GM18502 (cell line): ENCODE data around the gene MOB3B.

Source experiments
- ATAC-seq: cut with Tn5 transposase; IDR thresholded peaks from one replicate; pipeline ENCODE4 v1.9.1; 2021; ENCODE audit warnings: mild to moderate bottlenecking; ENCODE audit not compliant: unreplicated experiment, poor library complexity

The MOB3B gene

GRCh38 chr9:27377811-27378456, 151.7 kb downstream of the MOB3B start:
- peak; percentile 89 for ATAC-seq

- ATAC-seq: peak; percentile 28
Observed at GRCh38 chr9:27377147-27377807, 152.3 kb downstream of the MOB3B start.

DNA sequence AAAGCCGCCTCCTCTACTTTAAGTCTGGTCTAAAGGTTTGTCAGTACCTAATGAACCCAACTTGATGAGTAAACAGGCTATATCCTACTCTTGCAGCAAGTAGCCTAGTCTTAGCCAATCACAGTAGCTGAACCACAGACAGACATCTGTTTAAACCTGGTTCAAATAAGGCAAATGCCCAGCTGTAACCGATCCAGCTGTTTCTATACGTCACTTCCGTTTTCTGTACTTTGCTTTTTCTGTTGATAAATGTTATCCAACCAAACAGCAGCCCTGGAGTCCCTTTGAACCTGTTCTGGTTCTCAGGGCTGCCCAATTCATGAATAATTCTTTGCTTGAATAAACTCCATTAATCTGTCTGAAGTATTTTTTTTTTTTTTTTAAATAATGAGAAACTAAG, 155.8 kb downstream of the MOB3B start:
- no peak for ATAC-seq

DNA sequence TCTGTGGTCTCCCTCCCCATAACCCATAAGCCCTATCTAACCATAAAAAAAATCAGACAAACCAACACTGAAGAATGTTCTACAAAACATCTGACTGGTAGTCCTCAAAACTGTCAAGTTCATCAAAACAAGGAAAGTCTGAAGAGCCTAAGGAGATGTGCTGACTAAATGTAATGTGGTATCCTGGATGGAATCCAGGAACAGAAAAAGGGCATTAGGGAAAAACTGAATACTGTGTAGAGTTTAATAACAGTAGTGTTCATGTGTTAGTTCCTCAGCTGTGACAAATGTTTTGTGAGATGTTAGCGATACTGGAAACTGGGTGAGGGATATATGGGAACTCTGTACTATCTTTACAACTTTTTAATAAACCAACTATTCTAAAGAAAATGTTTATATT, 157.0 kb downstream of the MOB3B start:
- no peak for ATAC-seq

DNA sequence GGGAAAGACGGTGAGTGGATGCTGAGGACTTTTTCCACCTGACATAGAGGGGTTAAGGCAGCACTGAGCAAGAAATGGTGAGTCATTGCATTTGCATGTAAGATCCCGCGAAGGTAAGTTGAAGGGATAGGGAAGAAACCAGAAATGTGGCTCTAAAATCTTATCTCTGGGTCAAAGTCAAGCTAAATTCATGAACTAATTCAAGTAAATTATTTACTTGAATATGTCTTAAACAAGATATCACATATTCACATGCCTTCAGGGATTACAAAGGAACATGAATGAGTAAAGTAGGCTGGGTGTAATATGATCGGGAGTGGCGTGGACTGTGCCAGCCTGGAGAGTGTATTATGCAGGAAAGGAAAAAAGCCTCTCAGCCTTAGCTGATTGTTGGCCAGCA, 158.2 kb downstream of the MOB3B start:
- no peak for ATAC-seq

DNA sequence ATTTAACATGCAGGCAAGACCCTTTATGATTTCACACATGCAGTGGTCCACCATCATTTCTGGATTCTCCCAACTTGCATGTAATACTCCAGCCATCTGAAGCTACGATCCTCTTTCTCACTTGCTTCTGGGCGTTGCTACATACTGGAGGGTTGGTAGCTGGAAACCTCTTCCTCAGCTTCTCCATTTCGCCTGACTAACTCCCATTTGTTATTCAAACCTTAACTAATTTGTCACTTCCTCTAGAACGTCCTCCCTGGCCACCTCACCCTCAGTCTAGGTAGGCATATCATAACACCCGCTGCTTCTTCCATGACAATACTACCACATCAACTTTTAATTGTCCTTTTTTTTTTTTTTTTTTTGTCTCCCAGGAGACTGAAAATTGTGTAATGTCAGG, 160.0 kb downstream of the MOB3B start:
- ATAC-seq: no peak

GRCh38 chr9:27368316-27368985, 161.2 kb downstream of the MOB3B start:
- no peak for ATAC-seq

GRCh38 chr9:27367921-27368315, 161.7 kb downstream of the MOB3B start:
- no peak for ATAC-seq

GRCh38 chr9:27367175-27367798, 162.3 kb downstream of the MOB3B start:
- peak; percentile 75 for ATAC-seq

DNA sequence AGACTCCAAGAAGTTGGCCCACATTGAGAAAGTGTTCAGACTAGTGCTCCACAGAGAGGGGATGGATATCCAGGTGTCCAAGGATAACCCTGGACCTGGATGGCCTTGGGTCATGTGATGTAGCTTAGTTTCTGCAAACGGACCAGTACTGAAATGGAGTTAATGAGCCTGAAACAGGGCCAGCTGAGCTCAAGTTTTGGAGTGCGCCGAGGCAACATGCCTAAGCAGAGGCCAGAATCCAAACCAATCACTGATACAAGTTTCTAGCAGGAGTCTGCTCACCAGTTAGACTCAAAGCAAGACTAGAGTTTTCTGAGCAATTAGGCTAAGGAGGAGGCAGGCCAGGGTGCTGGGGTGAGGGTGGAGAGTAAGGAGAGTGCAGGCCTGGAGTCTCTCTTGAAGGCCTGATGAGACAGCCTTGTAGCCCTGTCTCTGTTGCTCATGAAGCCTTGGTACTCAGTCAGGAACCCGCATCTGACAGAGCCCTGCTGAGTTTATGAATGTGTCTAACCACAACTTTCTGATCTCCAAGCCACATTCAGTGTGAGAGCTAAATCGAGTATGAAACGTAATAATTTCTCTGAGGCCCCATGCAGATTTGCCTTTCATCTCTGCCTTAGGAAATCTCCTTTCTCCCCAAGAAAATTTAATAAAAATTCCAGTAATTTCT, 163.8 kb downstream of the MOB3B start:
- peak; percentile 89 for ATAC-seq

DNA sequence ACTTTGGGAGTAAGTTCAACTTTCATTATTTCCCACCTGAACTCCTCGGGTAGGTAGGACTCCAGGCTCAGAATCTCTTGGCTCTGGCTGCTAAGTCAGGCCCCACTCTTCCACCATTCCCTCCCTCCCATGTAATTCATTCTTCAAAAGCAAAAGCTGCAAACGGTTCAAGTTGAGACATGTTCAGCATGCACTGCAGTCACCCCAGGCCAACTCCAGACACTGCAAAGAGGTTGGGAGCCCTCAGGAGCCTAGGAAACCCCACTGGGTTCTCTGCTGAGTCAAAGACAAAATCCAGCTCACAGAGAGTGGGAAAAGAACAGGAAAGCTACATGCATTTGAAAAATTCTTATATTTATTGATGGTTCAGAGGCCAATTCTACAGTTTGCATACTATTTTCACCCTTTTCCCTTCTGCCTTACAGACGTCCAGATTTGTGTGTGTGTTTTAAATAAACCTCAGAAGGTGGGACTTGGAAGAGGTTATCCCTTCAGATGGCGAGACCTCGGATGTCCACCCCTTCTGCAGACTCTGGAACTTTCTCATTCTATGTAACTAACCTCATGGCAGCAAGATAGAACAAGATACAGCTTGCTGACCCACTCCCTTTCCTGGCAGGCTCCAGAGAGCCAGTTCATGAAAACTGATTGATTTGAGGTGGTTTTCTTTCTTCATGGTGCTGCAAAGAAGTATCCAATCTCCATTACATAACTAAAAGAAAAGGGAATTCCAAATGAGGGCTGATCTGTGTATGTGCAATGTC, 167.0 kb downstream of the MOB3B start:
- no peak for ATAC-seq

DNA sequence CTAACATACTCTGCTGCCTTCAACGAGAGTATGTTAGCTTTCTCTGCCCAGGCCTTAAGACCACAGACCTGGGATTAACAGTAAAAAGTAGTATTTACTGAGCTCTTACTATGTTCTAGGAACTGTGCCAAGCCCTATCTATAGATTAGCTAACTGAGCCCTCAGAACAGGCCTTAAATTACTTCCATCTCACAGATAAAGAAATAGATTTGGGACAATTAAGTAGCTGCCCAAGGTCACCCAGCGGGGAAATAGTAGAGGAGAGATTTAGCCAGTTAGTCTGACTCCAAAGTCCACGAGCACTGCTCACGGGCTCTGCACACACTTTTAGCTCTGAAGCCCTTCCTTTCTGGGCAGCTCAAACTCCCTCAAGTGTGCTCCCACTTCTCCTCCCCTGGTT, 168.1 kb downstream of the MOB3B start:
- no peak for ATAC-seq

GRCh38 chr9:27359763-27360162, 169.9 kb downstream of the MOB3B start:
- ATAC-seq: no peak

- ATAC-seq: no peak
Observed at GRCh38 chr9:27358007-27358406, 171.6 kb downstream of the MOB3B start.

DNA sequence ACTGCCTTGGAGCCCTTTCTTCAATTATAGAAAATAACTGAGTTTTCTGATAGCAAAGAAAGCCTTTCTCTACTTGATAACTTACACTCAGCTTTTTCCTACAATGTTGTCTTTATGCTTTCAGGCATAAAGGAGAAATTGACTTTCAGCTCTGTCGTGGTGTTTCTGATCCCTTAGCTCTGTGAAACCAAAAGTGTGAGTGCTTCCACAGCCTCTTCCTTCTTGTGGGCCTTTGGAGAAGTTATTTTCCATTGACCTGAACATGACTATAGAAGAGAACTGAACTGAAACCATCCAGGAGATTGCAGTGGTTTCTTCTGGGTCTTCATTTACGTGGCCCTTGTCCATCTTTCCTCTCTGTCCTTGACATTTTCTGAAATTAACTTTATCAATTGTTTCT, 173.2 kb downstream of the MOB3B start:
- ATAC-seq: no peak

GRCh38 chr9:27355166-27355565, 174.4 kb downstream of the MOB3B start:
- ATAC-seq: no peak

DNA sequence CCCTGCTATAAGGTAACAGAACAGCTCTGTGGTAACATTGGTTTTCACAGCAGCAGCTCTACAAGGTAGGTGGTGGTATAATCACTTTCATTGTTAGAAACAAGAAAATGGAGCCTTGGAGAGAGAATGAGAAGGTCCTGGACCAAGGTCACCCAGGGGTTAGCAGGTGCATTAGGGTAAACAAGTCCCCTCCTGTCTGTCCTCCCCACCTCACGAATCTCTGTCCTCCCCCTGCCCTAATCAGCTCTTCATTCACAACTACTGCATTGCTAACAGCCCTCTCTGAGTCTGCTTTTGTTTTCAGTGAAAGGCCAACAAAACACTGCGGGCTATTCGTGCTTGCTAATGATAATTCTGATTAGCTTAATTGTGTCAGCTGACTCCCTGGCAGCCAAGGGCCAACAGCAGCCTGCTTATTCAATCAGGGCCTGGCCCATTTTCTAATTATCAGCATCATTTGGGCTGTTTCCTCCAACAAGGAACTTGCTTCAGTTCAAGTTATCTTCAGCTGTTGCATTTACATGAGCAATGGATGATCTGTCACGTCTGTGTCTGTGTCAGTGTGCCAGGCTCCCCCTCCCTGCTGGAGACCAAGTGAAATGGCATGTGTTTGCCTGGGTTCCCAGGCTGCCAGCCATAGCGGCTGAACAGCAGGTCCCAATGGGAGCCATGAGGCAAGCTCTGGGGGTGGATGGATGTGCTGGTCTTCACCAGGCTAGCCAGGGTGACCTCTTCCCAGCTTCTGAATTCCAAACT, 176.0 kb downstream of the MOB3B start:
- ATAC-seq: peak; percentile 80

DNA sequence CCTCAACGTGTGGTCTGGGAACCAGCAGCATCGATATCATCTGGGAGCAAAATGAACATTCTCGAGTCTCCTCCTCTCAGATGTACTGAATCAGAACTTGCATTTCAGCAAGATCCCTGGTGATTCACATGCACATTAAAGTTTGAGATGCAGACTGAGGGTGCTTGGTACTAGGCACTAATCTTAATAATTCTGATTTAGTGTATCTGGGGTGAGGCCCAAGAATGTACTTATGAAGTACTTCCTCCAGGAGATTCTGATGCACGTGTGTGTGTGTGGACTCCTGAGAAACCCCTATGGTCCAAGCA, 176.5 kb downstream of the MOB3B start:
- ATAC-seq: no peak

DNA sequence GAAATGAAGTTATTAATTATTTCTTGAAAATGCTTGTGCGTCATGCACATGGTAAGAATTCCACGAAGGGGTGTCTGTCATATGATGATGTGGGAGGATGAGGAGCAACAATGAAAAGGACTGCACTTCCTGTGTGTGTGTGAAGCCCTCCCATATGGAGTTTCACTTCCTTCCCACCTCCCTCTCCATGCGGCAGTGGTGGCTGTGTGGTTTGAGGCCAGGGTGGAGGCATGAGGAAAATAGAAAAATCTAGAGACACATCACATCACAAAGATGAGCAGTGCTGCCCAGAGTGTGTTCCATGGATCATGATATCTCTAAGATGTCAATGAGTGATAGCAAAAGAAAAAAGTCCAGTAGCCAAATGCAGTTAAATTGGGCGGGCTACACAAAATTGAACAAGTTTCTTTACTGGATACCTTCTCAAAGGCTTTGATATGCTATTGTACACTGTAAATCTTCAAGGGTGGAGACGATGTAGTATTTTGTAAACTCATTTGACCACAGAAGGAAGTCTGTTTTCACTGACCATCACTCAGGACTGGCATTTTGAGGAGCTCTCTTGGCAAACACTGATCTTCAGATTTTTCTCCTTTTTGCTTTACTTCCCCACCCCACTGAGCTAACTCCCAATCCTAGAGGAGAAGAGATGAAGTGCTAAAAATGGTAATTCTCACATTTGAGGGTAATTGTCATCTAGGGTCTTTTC, 177.0 kb downstream of the MOB3B start:
- ATAC-seq: peak; percentile 40
